Skeletal muscle cell (primary cell): ENCODE results near the gene ABLIM2.

Experiments used
- DNase-seq: peaks from one replicate; pipeline ENCODE4 v3.0.0-alpha.2; 2010; ENCODE audit warnings: low read depth
- H3K4me3 ChIP-seq: 2 replicates; pipeline ENCODE4 v1.5.1; 2011; ENCODE audit warnings: low read depth, mild to moderate bottlenecking, control low read depth, low read length, moderate library complexity

ABLIM2 gene

DNA sequence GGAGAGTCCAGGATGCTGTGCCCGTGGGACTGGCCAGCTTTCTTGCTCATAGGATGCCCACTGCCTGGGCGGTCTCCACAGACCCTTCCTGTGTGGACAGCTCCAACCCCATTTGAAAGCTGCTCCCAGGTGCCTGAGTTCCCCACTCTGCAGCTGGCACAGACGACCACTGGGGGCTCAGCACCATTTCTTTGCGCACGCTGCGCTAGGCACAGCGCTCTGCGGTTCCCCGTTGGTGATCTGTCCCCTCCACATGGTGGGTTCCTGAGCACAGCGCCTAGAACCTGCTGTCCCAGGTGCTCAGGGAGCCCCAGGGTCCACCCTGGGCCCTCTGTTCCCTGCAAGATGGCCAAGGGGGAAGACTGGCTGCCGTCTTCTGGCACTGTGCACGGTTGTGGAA lies 173.5 kb downstream of the ABLIM2 start:
- no peak overlapping the region for H3K4me3 ChIP-seq
- DNase-seq = no peak

GRCh38 chr4:7984286-7984925 lies 174.2 kb downstream of the ABLIM2 start:
- H3K4me3 ChIP-seq = no peak overlapping the region
- no peak for DNase-seq

DNA sequence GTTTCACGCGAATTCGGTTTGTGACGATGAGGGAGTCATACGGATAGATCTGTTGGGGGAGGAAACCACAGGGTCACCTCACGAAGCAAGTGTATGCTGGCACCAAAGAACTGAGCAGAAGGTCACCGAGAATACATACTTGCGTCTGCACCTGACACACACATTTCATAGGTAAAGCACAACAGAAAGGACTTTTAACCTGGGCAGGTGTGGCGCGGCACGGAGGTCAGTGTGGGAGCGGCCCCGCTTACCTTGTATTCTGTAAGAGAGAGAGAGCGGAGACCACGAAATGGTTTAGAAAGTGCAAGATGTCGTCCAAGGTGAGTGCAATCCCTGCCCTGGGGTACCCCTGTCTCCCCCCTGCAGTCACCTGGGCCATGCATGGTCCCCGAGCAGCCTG lies 175.3 kb downstream of the ABLIM2 start:
- no peak overlapping the region for H3K4me3 ChIP-seq
- DNase-seq = no peak

DNA sequence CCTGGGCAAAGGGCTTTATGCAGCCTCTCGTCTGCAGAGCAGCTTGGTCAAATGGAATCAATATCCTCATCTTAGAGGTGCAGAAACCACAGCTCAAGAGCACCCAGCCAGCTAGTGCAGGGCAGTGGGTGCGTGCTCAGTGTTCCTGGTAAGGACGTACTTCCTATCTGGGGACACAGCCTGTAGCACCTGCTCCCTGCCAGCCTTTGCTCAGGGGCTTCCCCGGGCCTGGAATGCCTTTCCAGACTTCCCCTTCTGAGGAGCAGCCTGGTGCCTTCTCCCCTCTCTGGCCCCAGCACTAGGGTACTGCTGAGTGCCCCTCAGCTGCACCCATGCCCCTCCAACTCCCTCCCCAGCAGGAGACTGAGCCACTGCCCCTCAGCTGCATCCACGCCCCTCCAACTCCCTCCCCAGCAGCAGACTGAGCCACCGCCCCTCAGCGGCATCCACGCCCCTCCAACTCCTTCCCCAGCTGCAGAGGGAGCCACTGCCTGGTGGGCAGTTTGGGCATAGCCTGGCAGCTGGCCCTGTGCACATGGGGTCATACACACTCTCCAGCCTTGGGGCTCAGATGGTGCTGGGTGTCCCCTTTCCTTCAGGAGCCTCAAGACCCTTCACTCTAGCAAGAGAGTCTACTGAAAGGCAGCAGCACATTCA lies 176.7 kb downstream of the ABLIM2 start:
- H3K4me3 ChIP-seq = no peak overlapping the region
- DNase-seq = no peak

- no peak overlapping the region for H3K4me3 ChIP-seq
- no peak for DNase-seq
Observed at GRCh38 chr4:7980036-7980435, 178.6 kb downstream of the ABLIM2 start.

- DNase-seq = no peak
- no peak overlapping the region for H3K4me3 ChIP-seq
Observed at GRCh38 chr4:7979652-7979968, 179.0 kb downstream of the ABLIM2 start.

DNA sequence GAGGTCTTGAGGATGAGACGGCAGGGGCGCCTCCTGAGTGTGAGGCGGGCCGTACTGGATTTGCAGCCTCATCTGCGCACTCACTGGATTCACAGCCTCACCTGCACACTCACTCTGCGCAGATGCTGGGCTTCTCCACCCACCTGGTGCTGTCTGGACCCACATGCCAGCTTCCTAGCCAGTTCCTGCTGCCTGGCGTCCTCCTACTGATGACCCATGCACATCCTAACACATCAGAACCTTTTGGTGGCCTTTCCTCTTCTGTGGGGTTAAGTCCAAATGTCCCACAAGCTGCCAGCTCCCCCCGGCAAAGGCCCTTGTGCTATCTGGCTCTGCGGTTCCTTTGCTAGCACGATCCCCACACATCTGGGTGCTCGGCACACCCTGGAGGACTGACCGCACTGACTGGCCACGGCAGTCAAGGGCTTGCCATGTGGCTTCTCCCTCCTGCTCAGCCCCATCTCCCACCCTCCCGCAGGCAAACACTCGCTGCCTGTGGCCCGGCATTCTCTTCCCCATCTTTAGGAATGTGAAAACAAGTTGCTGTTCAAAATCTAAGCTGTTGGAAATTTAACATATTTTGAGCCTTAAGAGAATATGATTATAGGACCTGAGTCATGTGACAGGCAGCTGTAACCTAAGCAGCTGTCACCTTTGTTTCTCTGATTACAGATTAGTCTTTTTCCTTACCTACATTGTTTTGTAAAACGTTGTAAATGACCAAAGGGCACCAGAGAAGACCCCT lies 179.5 kb downstream of the ABLIM2 start:
- no peak overlapping the region for H3K4me3 ChIP-seq
- DNase-seq = no peak

DNA sequence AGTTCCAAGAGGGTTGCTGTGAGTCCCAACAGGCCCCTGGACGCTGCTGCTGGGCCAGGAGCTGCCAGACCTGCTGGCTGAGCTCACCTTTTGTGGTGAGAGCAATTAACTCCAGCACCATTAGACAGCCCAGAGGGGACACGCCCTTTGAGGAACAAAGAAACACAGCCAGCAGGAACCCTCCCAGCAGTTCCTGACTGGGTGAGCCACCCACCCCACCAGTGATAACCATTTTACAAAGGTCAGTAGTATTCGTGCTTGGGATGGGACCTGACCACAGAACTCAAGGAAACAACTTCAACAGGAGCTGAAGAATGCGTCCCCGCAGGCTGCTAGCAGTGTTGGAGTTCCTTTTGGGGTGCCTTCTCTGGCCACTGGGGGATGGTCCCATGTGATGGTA lies 180.1 kb downstream of the ABLIM2 start:
- no peak overlapping the region for H3K4me3 ChIP-seq

GRCh38 chr4:7976634-7977033 lies 182.0 kb downstream of the ABLIM2 start:
- DNase-seq = no peak
- no peak overlapping the region for H3K4me3 ChIP-seq

More for the DNA sequence above, 180.1 kb downstream of the ABLIM2 start:
- no peak for DNase-seq

GRCh38 chr4:7976025-7976424 lies 182.6 kb downstream of the ABLIM2 start:
- no peak overlapping the region for H3K4me3 ChIP-seq
- DNase-seq = no peak

- H3K4me3 ChIP-seq = no peak overlapping the region
Observed at GRCh38 chr4:7974425-7974824, 184.2 kb downstream of the ABLIM2 start.

GRCh38 chr4:7973545-7973981 lies 185.1 kb downstream of the ABLIM2 start:
- no peak overlapping the region for H3K4me3 ChIP-seq
- DNase-seq = no peak

More at GRCh38 chr4:7974425-7974824, 184.2 kb downstream of the ABLIM2 start:
- no peak for DNase-seq

DNA sequence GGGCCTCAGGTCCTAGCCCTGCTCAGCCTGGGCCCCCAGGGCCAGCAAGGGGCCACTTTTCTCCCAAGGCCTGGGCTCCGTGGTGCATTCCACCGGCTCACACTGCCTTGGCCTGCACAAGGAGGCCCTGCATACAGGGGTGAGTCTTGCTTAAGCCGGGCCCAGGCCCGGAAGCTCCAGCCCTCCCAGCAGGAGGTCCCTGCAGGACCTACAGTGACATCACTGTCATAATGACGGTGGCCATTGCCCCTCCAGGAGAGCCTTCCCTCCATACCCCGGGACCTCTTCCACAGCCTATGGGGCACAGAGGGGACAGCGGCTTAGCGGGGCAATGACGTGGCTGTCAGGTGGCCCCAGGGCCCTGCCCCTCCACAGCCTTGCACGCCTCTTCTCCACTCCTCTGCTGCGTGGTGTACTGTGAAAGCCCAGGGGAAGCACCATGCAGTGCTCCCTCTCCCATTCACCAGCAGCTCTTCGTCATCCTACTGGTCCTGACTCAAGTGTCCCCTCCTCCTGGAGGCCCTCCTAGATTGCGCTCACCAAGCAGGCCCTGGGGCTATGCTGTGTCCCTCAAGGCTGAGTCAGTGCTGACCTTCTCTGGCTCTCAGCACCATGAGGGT lies 186.6 kb downstream of the ABLIM2 start:
- DNase-seq = no peak

DNA sequence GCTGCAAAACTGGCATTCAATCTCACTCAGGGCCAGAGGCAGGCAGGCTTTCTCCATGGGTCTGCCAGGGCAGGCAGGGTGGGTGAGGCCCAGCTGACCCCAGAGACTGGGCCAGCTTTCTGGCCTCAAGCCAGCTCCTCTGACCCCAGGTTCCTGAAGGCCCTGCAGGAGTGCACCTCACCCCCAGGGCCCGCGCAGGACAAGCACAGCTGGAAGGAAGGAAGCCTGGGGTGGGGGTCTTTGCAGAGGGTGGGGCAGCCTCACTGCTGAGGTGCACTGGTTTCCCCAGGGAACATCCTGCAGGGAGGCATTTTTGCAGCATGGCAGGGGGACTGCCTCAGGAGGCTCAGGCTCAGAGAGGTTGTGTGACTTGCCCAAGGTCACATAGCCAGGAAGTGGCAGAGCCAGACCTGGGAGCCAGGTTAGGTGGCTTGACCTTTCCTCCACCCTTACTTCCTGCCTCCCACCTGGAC lies 187.4 kb downstream of the ABLIM2 start:
- DNase-seq = no peak
- H3K4me3 ChIP-seq = no peak overlapping the region

More for the DNA sequence above, 186.6 kb downstream of the ABLIM2 start:
- H3K4me3 ChIP-seq = no peak overlapping the region

DNA sequence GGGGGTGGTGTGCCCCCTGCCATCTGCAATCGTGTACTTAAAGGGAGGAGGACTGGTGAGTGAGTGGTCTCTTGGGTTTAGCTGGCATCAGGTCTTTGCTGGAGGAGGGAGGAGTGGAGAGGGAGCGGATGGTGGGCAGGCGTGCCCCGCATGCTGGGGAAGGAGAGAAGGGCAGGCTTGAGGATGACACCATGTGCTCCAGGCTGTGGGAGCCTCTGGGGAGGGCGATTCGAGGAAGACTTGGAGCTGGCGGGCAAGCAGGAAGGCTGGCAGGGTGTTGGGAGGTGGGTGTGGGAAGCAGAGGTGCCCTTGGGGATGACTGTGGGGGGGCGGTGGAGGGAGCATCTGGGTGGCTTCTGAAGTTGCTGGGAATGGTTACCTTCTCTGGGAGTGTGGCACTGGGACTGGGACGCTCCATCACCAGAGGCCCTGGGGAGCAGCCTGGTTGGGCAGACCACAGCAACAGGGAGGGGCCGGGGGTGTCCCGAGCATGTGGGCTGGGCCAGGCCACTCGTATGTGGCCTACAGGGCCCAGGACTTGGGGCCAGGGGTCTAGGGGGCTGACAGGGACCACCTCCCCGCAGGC lies 188.2 kb downstream of the ABLIM2 start:
- no peak for DNase-seq
- no peak overlapping the region for H3K4me3 ChIP-seq

GRCh38 chr4:7968262-7968896 lies 190.2 kb downstream of the ABLIM2 start:
- no peak overlapping the region for H3K4me3 ChIP-seq
- no peak for DNase-seq

- no peak for DNase-seq
- no peak overlapping the region for H3K4me3 ChIP-seq
Observed at GRCh38 chr4:7967501-7968261, 190.9 kb downstream of the ABLIM2 start.

- no peak for DNase-seq
- no peak overlapping the region for H3K4me3 ChIP-seq
Observed at GRCh38 chr4:7967063-7967440, 191.6 kb downstream of the ABLIM2 start.
